HCT116 (cell line): ENCODE measurements around the gene WDR48. TPM values are rescaled to one million over a fixed set of nuclear protein-coding genes. Genes with fewer than 3 reads are reported as not detected.

Experiments
- ATAC-seq: fragments of 200-7000 bp; cut with Tn5 transposase; 2 replicates; pipeline ENCODE4 v1.9.1; 2020; ENCODE audit warnings: mild to moderate bottlenecking, moderate library complexity
- BruUV-seq: library from RNA; stranded (reverse); fragments of 400-500 nt; replicated peaks from 2 replicates; lab custom pipeline; 2021; lab: Mats Ljungman, UMichigan
- CTCF ChIA-PET: fragments of 300-600 bp; sonication (Branson Sonifier 250); formaldehyde crosslinking; loops from one replicate; lab custom pipeline; 2021; ENCODE audit warnings: antibody characterized with exemption; lab: Charles Lee
- POLR2A ChIA-PET: fragments of 300-600, 350-600 bp; sonication (Branson Sonifier 250); formaldehyde crosslinking; loops from one replicate; lab custom pipeline; 2021; ENCODE audit warnings: antibody characterized with exemption; lab: Charles Lee
- RAD21 ChIA-PET, 2 experiments: fragments of 300-600 bp; sonication (Branson Sonifier 250); formaldehyde crosslinking; loops; one replicate each; lab custom pipeline; 2023; ENCODE audit warnings: low total read pairs in 2 of 2; ENCODE audit not compliant: uncharacterized antibody in 2 of 2, unreplicated experiment in 2 of 2, low non-redundant PET in 1 of 2; lab: Charles Lee
- DNase-seq: peaks from one replicate; pipeline ENCODE4 v3.0.0-alpha.2; 2010; ENCODE audit warnings: low read depth, low spot score
- H2AFZ ChIP-seq: fragments of 200-600 bp; shearing (Covaris generic), sonication (generic); 2 replicates; pipeline ENCODE4 v1.6.1; 2017; ENCODE audit warnings: low read depth, mixed run types, mixed read lengths, antibody characterized with exemption, low read length; ENCODE audit not compliant: poor library complexity, severe bottlenecking
- H3K27ac ChIP-seq: 2 replicates; pipeline ENCODE4 v1.5.1; 2012; ENCODE audit warnings: low read depth, low read length
- H3K27me3 ChIP-seq: fragments of 200-600 bp; sonication (generic); 2 replicates; pipeline ENCODE4 v1.6.1; 2016; ENCODE audit warnings: mixed run types, low read length, mixed read lengths; ENCODE audit not compliant: insufficient read depth
- H3K36me3 ChIP-seq, 2 experiments: fragments of 200-500 bp in 1 of 2; fragments of 200-600 bp in 1 of 2; sonication (Bioruptor generic) in 1 of 2; sonication (generic) in 1 of 2; 2 replicates each; pipeline versions ENCODE4 v1.5.1 to v1.6.1; 2014 to 2016; ENCODE audit warnings: low read length in 2 of 2, inconsistent platforms in 1 of 2, mixed read lengths in 1 of 2, mixed run types in 1 of 2; ENCODE audit not compliant: insufficient read depth in 2 of 2, control insufficient read depth in 1 of 2
- H3K4me1 ChIP-seq, 2 experiments: fragments of 200-600 bp in 1 of 2; sonication (generic) in 1 of 2; 2 replicates each; pipeline versions ENCODE4 v1.5.1 to v1.6.1; 2012 to 2017; ENCODE audit warnings: low read length in 2 of 2, inconsistent platforms in 1 of 2, mild to moderate bottlenecking in 1 of 2, mixed read lengths in 1 of 2, mixed run types in 1 of 2, moderate library complexity in 1 of 2; ENCODE audit not compliant: insufficient read depth in 2 of 2, control insufficient read depth in 1 of 2
- H3K4me2 ChIP-seq: fragments of 200-600 bp; sonication (generic); 2 replicates; pipeline ENCODE4 v1.6.1; 2017; ENCODE audit warnings: mixed run types, low read length, mixed read lengths
- H3K4me3 ChIP-seq, 2 experiments: fragments of 200-600 bp in 1 of 2; sonication (generic) in 1 of 2; replicated peaks in 1 of 2; 2 replicates each; pipeline ENCODE4 v1.5.1; 2011 to 2016; ENCODE audit warnings: low read length in 2 of 2, control low read depth in 1 of 2, low read depth in 1 of 2, mild to moderate bottlenecking in 1 of 2, mixed read lengths in 1 of 2, mixed run types in 1 of 2
- H3K79me2 ChIP-seq: fragments of 200-600 bp; sonication (generic); 2 replicates; pipeline ENCODE4 v1.6.1; 2017; ENCODE audit warnings: mild to moderate bottlenecking, mixed run types, low read length, moderate library complexity, mixed read lengths; ENCODE audit not compliant: insufficient read depth
- H3K9ac ChIP-seq: fragments of 200-600 bp; sonication (generic); 2 replicates; pipeline ENCODE4 v1.6.1; 2016; ENCODE audit warnings: low read length, mixed read lengths
- H3K9me2 ChIP-seq: fragments of 200-600 bp; sonication (generic), shearing (Covaris generic); 2 replicates; pipeline ENCODE4 v1.6.1; 2017; ENCODE audit warnings: mixed run types, mild to moderate bottlenecking, moderate library complexity; ENCODE audit not compliant: insufficient read depth
- H3K9me3 ChIP-seq, 2 experiments: fragments of 200-500 bp in 1 of 2; fragments of 200-600 bp in 1 of 2; sonication (Bioruptor generic) in 1 of 2; sonication (generic) in 1 of 2; 2 replicates each; pipeline ENCODE4 v1.6.1; 2014 to 2017; ENCODE audit warnings: low read length in 2 of 2, mixed read lengths in 2 of 2, inconsistent platforms in 1 of 2, low read depth in 1 of 2, mild to moderate bottlenecking in 1 of 2, mixed run types in 1 of 2, moderate library complexity in 1 of 2; ENCODE audit not compliant: control insufficient read depth in 1 of 2, insufficient read depth in 1 of 2
- H4K20me1 ChIP-seq: fragments of 200-600 bp; sonication (generic), shearing (Covaris generic); 2 replicates; pipeline ENCODE4 v1.6.1; 2017; ENCODE audit warnings: mixed run types, mild to moderate bottlenecking, moderate library complexity; ENCODE audit not compliant: insufficient read depth
- CBX3 ChIP-seq: IDR thresholded peaks from 2 replicates; pipeline ENCODE4 v1.6.1; 2012; ENCODE audit warnings: low read depth
- CEBPB ChIP-seq: IDR thresholded peaks from 2 replicates; pipeline ENCODE4 v1.6.1; 2012; ENCODE audit warnings: low read depth
- EGR1 ChIP-seq: IDR thresholded peaks from 2 replicates; pipeline ENCODE4 v1.6.1; 2012; ENCODE audit warnings: low read depth
- EZH2 ChIP-seq: fragments of 200-600 bp; sonication (generic); IDR thresholded peaks from 2 replicates; pipeline ENCODE4 v1.6.1; 2017; ENCODE audit warnings: antibody characterized with exemption, mixed run types
- EZH2phosphoT487 ChIP-seq: fragments of 200-600 bp; IDR thresholded peaks from 2 replicates; pipeline ENCODE4 v1.6.1; 2018; ENCODE audit warnings: antibody characterized with exemption, borderline replicate concordance
- FOSL1 ChIP-seq: IDR thresholded peaks from 2 replicates; pipeline ENCODE4 v1.6.1; 2012; ENCODE audit warnings: low read depth
- JUND ChIP-seq: IDR thresholded peaks from 2 replicates; pipeline ENCODE4 v1.6.1; 2012
- POLR2A ChIP-seq: IDR thresholded peaks from 2 replicates; pipeline ENCODE4 v1.7.0; 2011; ENCODE audit warnings: borderline replicate concordance; ENCODE audit not compliant: insufficient read depth, insufficient read length; ENCODE audit errors: extremely low read depth
- POLR2AphosphoS5 ChIP-seq: IDR thresholded peaks from 2 replicates; pipeline ENCODE4 v1.6.1; 2011; ENCODE audit warnings: mild to moderate bottlenecking, low read depth, low read length, moderate library complexity
- RAD21 ChIP-seq: IDR thresholded peaks from 2 replicates; pipeline ENCODE4 v1.6.1; 2012; ENCODE audit warnings: low read depth, mild to moderate bottlenecking
- SRF ChIP-seq: IDR thresholded peaks from 2 replicates; pipeline ENCODE4 v1.6.1; 2012; ENCODE audit warnings: low read depth
- TCF7L2 ChIP-seq: IDR thresholded peaks from 2 replicates; pipeline ENCODE4 v1.7.0; 2011; ENCODE audit warnings: borderline replicate concordance, inconsistent platforms; ENCODE audit not compliant: insufficient read depth, insufficient read length; ENCODE audit errors: extremely low read depth
- YY1 ChIP-seq: IDR thresholded peaks from 2 replicates; pipeline ENCODE4 v1.6.1; 2011; ENCODE audit warnings: low read length, low read depth, moderate library complexity, mild to moderate bottlenecking; ENCODE audit not compliant: insufficient replicate concordance; ENCODE audit errors: extremely low read depth
- ZFX ChIP-seq: fragments of 450-650 bp; IDR thresholded peaks from 2 replicates; pipeline ENCODE4 v1.6.1; 2017
- ZNF274 ChIP-seq: fragments of 200-500 bp; sonication (Bioruptor generic); IDR thresholded peaks from 2 replicates; pipeline ENCODE4 v1.6.1; 2014; ENCODE audit warnings: mild to moderate bottlenecking, low read depth, low read length, inconsistent platforms
- intact Hi-C: fragments of 100-400 bp; cut with micrococcal nuclease; formaldehyde crosslinking; loops from 2 replicates; pipeline ENCODE4 v1.10.0; 2022
- total RNA-seq: library from RNA; stranded (reverse); gene quantifications from one replicate; pipeline ENCODE4 v1.2.1, GENCODE V29; 2021; ENCODE audit not compliant: unreplicated experiment
- TF ChIP-seq, protein P1 (sequence below): IDR thresholded peaks from 2 replicates; pipeline ENCODE4 v1.6.1; 2011; ENCODE audit warnings: mild to moderate bottlenecking, low read length, moderate library complexity; ENCODE audit not compliant: insufficient replicate concordance; ENCODE audit errors: extremely low read depth
- TF ChIP-seq, protein P2 (sequence below): IDR thresholded peaks from 2 replicates; pipeline ENCODE4 v1.6.1; 2012; ENCODE audit warnings: low read depth
- TF ChIP-seq, protein P3 (sequence below): IDR thresholded peaks from 2 replicates; pipeline ENCODE4 v1.6.1; 2012
- TF ChIP-seq, protein P4 (sequence below), 3 experiments: fragments of 200-600 bp in 1 of 3; sonication (generic) in 1 of 3; IDR thresholded peaks in 2 of 3; conservative IDR thresholded peaks in 1 of 3; 2 replicates each; pipeline ENCODE4 v1.5.1; 2012 to 2017; ENCODE audit warnings: low read depth in 2 of 3, low read length in 2 of 3, antibody characterized with exemption in 1 of 3, borderline replicate concordance in 1 of 3, control low read depth in 1 of 3, mild to moderate bottlenecking in 1 of 3, mixed read lengths in 1 of 3, mixed run types in 1 of 3, moderate library complexity in 1 of 3; ENCODE audit not compliant: insufficient read depth in 1 of 3
- TF ChIP-seq, protein P5 (sequence below): IDR thresholded peaks from 2 replicates; pipeline ENCODE4 v1.6.1; 2012

The WDR48 gene
- total RNA-seq, 1 experiment from 2014 or later: 35.6 TPM

DNA sequence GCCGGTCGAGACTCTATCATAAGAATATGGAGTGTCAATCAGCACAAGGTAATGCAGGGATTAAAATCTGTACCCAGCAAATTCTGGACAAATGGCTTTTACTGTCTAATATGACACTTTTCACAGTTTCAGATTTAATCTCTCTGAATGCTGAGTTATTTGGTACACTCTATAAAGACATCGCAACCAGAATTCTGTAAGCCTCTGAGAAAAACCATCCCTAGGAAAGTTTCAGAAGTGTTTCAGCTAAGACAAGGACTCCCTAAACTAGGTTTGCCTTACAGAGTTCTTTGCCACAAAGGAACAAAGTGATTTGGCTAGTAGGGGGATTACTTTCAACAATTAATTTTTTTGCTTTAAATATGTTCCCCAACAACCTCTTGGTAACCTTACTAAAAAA is 11.3 kb downstream of the WDR48 start:
- Histone ChIP-seq H3K9ac (no peak overlapping the region), H3K79me2 (peaks cover 8% of the 10 kb centered on the region), H2AFZ (no peak overlapping the region), H3K36me3 (peaks cover 0 to 2% of the 10 kb centered on the region in 2 experiments; a peak in 1 of 4 replicates), H3K27me3 (no peaks in the 10 kb centered on the region), H3K4me3 (no peak overlapping the region), H4K20me1 (no peaks in the 10 kb centered on the region), H3K27ac (no peak overlapping the region), H3K9me3 (no peaks in the 10 kb centered on the region), H3K9me2 (no peaks in the 10 kb centered on the region), H3K4me2 (no peak overlapping the region), H3K4me1 (no peaks in the 10 kb centered on the region)
- TF ChIP-seq FOSL1 (no peak), EGR1 (no peak), ZFX (no peak), ZNF274 (no peak), SRF (no peak), YY1 (no peak), RAD21 (no peak), POLR2A (no peak), JUND (no peak), TCF7L2 (no peak), POLR2AphosphoS5 (no peak), CBX3 (no peak), EZH2phosphoT487 (no peak), CEBPB (no peak), EZH2 (no peak)
- TF ChIP-seq, protein P1, sequence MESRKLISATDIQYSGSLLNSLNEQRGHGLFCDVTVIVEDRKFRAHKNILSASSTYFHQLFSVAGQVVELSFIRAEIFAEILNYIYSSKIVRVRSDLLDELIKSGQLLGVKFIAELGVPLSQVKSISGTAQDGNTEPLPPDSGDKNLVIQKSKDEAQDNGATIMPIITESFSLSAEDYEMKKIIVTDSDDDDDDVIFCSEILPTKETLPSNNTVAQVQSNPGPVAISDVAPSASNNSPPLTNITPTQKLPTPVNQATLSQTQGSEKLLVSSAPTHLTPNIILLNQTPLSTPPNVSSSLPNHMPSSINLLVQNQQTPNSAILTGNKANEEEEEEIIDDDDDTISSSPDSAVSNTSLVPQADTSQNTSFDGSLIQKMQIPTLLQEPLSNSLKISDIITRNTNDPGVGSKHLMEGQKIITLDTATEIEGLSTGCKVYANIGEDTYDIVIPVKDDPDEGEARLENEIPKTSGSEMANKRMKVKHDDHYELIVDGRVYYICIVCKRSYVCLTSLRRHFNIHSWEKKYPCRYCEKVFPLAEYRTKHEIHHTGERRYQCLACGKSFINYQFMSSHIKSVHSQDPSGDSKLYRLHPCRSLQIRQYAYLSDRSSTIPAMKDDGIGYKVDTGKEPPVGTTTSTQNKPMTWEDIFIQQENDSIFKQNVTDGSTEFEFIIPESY: no peak
- TF ChIP-seq, protein P2, sequence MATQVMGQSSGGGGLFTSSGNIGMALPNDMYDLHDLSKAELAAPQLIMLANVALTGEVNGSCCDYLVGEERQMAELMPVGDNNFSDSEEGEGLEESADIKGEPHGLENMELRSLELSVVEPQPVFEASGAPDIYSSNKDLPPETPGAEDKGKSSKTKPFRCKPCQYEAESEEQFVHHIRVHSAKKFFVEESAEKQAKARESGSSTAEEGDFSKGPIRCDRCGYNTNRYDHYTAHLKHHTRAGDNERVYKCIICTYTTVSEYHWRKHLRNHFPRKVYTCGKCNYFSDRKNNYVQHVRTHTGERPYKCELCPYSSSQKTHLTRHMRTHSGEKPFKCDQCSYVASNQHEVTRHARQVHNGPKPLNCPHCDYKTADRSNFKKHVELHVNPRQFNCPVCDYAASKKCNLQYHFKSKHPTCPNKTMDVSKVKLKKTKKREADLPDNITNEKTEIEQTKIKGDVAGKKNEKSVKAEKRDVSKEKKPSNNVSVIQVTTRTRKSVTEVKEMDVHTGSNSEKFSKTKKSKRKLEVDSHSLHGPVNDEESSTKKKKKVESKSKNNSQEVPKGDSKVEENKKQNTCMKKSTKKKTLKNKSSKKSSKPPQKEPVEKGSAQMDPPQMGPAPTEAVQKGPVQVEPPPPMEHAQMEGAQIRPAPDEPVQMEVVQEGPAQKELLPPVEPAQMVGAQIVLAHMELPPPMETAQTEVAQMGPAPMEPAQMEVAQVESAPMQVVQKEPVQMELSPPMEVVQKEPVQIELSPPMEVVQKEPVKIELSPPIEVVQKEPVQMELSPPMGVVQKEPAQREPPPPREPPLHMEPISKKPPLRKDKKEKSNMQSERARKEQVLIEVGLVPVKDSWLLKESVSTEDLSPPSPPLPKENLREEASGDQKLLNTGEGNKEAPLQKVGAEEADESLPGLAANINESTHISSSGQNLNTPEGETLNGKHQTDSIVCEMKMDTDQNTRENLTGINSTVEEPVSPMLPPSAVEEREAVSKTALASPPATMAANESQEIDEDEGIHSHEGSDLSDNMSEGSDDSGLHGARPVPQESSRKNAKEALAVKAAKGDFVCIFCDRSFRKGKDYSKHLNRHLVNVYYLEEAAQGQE: no peak
- TF ChIP-seq, protein P3, sequence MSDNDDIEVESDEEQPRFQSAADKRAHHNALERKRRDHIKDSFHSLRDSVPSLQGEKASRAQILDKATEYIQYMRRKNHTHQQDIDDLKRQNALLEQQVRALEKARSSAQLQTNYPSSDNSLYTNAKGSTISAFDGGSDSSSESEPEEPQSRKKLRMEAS: no peak
- TF ChIP-seq, protein P4, sequence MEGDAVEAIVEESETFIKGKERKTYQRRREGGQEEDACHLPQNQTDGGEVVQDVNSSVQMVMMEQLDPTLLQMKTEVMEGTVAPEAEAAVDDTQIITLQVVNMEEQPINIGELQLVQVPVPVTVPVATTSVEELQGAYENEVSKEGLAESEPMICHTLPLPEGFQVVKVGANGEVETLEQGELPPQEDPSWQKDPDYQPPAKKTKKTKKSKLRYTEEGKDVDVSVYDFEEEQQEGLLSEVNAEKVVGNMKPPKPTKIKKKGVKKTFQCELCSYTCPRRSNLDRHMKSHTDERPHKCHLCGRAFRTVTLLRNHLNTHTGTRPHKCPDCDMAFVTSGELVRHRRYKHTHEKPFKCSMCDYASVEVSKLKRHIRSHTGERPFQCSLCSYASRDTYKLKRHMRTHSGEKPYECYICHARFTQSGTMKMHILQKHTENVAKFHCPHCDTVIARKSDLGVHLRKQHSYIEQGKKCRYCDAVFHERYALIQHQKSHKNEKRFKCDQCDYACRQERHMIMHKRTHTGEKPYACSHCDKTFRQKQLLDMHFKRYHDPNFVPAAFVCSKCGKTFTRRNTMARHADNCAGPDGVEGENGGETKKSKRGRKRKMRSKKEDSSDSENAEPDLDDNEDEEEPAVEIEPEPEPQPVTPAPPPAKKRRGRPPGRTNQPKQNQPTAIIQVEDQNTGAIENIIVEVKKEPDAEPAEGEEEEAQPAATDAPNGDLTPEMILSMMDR (IDR thresholded peaks at IDR 0.05 in 2 of 3, conservative IDR thresholded peaks at IDR 0.05 in 1 of 3; ENCODE audit: borderline replicate concordance in 1 of 3, insufficient read depth in 1 of 3, low read depth in 2 of 3, low read length in 2 of 3): no peak
- TF ChIP-seq, protein P5, sequence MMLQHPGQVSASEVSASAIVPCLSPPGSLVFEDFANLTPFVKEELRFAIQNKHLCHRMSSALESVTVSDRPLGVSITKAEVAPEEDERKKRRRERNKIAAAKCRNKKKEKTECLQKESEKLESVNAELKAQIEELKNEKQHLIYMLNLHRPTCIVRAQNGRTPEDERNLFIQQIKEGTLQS: no peak
- CTCF ChIA-PET: no interaction called here
- RAD21 ChIA-PET: no interaction called here
- POLR2A ChIA-PET: no interaction called here
- intact Hi-C loops: no loop called here
- ATAC-seq (no peak), DNase-seq (no peak)
- no TSS peak for BruUV-seq
